Activated gamma-delta T cell treated with Interleukin-2 at 50 U/mL for 16 hours (primary cell): Measurements from ENCODE around the gene NR2E1.

ENCODE experiments used
- DNase-seq: peaks from one replicate; pipeline ENCODE4 v3.0.0-alpha.2; 2020

NR2E1 gene

DNA sequence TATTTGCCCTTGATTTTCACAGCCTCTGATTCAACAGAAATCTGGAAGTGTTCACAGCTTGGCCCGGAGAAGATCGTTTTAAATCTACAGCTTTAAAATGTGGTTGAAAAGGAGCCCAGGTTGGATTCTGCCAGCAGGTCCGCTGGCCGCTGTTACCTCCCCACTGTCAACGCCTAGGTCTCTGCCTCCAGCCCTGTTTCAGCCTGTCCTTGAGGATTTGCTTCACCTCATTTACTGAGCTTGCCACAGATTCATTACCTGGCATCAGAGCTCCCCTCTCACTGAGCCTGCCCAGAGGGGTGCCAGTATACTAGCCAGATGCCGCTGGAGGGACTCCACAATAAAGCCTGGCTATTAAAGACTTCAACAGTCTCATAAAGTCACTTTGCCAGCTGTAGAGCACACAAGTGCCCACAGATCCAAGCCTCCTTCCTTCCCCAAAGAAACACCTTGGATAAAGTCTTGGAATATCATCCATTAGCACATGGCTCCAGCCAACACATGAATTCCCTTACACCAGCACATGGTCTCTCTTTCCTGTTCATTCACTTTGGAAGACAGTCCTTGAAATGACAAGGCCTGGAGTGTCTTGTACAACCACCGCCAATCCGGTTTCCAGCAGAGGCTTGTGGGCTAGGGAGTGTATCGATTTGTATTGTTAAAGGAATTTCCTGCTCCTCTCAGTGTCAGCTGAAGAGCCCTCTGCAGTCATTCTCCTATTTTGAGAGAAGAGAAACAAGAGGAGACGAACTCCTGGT, 9.5 kb upstream of the NR2E1 start:
- no peak for DNase-seq

DNA sequence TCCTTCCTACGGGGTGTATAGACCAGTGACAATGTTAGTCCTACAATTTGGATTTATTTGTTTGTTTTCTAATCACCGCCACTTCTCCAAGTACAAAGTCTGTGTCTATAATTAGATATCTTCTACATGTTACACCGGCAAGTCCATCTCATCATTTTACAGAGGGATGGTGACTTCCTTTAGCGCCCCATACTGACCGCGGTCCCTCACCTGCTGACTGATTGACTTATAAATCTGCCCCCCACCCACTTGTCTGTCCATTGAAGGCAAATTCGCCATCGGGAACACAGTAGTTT, 8.9 kb upstream of the NR2E1 start:
- DNase-seq: no peak

DNA sequence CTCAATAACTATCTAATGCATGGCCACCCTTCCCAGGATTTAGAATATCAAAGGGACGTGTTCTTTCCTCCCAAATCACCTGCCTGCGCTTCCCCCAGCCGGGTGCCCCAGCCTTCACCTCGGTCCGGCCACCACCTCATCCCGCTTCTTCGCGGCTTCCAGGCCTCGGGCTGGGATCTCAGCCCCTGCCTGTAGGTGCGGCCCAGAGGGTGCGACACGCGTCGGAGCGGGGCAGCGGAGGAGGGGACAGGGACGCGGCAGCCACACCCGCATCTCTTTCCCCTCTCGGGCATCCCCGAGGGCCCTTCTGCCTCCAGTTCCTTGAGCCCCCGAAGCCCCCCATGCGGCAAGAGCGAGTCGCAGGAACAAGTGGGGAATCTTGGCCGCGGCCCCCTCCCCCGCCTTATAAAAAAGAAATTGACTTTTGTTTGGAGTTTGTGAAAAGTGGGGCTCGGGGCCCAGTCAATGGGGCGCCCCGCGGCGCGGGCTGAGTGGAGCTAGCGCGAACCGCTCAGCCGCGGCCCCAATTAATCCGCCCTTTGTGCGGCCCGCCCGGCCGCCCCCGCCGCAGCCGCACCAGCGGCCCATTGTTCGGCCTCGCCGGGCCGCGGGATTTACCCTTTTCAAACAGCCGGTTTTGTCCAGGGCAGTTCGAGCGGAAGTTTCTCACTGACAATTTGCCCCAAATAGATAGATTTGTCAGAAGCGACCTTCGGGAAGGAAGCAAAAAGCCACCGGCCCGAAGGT, 8.4 kb upstream of the NR2E1 start:
- DNase-seq: no peak

DNA sequence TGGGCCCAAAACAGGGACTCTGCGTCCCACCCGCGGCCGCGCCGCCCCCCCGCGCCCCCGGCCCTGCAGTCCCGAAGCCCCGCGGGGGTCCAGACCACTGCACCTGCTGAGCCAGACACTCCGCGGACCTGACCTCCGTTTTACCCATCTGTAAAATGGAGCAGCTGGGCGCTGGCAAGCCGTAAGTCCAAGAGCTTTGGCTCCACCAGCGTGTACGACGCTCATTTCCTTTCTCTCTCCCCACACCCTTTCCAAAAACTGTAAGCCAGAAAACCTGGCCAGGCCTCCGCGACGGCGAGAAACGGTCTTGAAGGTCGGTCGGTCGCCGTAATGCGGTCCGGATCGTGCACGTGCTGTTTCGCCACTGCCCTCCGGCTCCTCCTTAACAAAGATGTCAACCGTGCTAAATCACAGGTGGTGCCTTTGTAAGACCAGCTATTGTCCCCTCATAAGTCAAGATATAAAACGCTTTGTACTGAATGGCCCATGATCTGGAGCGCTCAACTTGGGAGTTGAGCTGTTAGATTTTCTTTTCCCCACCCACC, 7.8 kb upstream of the NR2E1 start:
- DNase-seq: no peak

DNA sequence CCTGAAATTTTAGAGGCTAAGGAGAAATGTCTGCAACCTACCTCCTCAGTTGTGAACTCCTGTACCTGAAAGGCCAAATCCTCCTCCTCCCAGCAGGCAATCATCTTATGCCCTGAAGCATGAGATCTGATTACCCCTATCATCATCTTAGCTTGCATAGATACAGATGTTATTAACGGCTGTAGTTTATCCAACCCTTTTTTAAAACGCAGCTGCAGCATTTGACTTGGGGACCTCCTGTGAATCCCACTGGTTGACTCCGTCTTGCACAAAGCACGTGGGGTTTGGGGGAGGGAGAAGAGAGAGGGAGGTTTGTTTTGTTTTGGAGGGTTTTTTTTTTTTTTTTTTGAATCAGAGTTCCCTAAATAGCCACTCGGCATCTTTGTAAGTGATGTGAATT, 5.8 kb upstream of the NR2E1 start:
- DNase-seq: no peak

GRCh38 chr6:108161724-108162282, 4.0 kb upstream of the NR2E1 start:
- no peak for DNase-seq

DNA sequence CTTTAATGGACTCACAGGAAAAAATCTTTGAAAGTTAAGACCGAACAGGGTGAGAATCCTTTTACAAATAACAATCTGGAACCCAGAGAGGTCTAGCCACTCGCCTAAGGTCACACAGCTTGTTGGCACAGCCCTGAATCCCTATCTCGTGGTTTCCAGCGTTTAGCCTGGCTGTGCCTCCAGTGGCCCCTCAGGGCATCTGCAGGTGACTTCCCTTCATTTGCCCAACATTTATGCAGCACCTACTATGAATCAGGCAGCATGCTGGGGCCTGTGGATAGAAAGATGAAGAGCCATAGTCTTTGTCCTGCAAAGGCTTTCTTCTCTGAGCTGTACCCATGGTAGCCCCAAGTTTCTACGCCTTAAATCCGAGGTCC, 2.6 kb upstream of the NR2E1 start:
- no peak for DNase-seq

DNA sequence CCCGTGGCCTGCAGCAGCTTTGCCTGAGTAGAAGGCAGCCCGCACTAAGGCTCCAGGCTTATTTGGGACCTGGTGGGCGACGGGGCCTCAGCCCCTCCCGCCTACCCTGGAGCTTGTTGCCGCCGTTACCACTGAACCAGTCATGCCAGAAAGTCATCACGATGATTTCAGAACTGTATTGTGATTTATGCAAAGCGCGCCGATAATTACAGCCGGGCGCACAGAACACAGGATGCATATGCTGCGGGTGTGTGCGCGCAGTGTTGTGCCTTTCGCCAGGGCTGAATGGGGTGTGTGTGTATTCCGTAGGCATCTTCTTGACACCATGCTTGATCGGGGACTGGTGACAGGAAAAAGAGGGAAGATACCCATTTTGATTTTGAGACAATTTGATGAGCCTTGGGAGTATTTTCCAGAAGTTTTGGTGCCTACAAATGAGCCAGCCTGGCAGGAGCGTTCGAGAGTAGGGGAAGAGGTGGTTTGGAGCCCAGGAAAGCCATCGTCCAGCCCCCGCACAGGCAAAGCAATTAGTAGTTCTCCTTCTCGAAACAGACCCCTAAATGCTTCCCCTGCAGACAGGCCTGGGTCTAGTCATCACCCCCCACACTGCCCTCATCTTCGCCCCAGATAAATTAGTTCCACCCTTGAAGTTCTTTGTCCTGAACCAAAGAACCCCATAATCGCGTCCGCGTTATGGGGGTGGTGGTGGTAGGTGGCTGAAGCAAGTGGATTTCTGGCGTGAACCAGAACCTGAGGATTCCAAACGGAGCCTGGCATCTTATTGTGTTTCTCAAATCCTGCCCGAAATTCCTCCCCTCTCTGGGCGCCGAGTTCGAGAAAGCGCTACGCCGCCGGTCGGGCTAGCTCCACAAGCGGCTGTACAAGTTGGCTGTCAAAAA, 1.9 kb upstream of the NR2E1 start:
- no peak for DNase-seq

DNA sequence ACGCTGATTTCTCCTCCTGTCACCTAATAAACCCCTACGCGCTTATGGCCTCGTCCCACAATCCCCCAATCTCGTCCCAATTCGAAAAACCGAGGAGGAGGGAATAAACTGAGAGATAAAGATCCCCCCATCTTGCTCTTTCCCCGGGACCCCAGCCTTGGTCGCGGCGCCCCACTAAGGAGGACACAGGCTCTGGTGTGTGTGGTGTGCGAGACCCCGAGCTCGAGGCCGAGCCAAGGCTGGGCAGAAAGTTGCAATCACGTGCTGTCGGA, 1.3 kb upstream of the NR2E1 start:
- DNase-seq: no peak

- DNase-seq: no peak
These were observed 761 bp upstream of the NR2E1 start for GRCh38 chr6:108164815-108165706.

- no peak for DNase-seq
These were observed 1.0 kb downstream of the NR2E1 start for GRCh38 chr6:108166664-108167448.

DNA sequence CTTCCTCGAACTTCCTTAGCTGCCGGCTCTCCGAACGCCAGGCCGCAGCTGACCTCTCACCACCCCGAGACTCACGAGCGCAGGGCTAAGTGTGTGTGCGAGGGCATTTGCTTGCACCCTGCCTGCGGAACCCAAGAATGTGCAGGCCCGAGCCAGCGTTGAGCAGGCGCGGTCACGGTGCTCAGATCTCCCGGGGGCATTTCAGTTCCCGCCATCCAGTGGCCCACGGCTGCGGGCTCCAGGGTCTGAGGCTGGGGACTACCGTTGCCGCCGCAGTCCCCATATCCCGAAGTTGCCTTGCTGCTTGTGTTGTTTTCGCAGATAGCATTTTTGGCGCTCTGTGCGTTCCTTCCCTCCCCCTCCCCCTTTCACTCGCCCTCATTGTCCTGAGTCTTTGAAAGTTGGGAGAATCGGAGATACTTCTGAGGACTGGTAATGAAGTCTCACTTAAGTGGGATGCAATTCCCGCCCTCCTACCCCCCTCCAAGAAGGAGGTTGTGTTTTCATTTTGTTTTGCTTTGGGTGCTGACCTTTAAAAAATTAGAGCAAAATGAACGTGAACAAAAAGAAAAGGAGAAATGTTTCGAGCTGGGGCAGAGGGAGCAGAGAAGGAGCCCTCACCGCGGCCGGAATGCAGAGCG, 1.7 kb downstream of the NR2E1 start:
- no peak for DNase-seq

DNA sequence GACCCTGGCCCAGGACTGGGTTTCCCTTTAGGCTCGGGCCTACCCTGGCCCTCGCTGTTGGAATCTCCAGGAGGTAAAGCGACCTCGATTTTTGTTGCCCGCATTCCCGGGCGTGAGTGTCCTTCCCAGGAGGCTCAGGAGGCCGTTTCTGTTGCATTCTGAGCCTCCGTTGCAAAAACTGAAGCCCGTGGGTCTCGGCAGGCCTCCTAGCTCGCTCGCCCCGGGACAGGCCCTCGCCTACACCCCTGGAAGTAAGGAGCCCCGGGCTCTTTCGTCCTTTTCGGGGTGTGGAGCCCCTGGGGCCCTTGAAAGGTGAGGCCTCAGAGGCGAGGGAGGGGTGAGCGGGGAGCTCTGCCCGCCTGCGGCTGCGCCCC, 2.3 kb downstream of the NR2E1 start:
- DNase-seq: no peak

DNA sequence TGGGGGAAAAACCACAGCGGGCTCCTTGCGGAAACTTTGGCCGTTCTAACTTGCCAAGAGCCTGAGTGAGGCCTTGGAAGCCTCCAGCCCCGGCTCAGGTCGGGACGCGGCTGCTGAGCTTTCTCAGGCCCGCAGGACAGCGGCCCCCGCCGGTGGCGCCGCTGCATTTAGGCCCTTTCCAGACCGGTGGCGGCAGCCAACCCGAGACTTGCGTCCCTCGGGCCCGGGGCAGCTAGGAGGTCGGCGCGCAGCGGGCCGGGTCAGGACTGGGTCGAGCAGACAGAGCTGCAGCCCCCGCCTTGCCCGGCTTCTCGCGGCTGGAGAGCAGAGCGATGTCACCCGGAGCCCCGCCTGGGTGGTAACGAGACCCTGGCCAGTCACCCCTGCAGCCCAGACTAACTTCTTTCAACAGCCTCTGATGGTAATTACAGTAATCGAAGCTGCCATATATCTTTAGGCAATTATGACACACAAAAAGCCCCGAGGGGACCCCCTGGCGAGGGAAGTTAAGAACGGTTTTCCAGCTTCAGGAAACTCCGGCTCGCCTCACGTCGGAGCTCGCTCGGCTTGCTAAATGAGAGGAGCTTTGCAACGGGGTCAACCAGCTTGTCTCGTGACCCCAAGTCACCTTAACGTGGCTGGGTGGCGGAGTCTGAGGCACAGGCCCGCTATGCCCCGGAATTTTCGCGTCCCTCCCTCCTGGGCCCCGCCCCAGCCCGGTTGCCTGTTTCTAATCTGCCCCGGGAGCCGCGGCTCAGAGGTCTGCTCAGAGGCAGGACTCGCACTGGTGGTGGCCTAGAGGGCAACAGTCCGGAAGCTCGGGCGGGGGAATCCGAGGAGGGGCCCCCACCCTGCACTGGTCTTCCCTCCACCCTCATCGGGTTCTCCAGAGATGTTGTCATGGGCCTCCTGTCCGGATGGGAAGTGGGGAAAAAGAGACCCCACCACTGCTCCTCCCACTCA, 3.0 kb downstream of the NR2E1 start:
- DNase-seq: no peak

- no peak for DNase-seq
These were observed 3.9 kb downstream of the NR2E1 start for GRCh38 chr6:108169464-108170331.

DNA sequence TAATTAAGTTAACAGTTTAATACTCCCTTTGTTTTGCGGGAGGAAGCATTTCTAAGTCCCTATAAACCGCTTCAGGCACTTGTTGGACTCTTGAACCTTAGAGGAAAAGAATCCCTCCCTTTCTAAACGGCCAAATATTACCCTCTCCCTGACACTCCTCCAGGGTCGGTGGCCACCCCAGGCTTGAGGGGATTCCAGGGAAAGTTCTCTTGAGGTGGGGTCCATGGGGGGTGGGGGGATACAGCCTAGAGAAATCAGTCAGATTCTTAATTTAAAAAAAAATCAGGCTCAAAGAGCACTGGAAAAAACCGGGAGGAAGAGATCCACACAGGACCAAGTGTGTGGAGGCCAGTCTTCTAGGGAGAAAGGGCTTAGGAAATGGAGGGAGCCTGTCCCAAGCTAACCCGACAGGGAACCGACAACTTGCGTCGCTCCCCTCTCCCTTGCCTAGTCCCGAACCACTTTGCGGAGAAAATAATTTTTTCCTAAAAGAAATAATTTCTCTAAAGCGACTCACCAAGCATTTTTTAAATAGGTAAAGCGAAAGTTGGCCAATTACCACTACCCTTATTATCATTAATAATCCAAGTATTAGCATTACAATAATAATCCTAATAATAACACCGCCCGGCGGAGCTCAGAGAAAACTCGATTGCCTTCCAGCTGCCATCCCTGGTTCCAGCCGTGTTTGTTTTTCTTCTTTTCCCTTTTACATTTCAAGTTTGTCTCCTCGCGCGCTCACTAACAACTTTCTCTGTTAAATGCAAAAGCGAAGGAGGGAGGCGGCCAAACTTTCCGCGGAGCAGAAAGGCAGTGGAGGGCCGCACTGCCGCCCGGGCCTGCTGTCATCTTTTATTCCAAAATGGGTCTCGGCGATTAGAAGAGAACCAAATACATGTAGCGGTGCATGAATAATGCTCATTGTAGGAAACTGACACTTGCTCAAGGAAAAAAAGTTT, 4.8 kb downstream of the NR2E1 start:
- DNase-seq: no peak

DNA sequence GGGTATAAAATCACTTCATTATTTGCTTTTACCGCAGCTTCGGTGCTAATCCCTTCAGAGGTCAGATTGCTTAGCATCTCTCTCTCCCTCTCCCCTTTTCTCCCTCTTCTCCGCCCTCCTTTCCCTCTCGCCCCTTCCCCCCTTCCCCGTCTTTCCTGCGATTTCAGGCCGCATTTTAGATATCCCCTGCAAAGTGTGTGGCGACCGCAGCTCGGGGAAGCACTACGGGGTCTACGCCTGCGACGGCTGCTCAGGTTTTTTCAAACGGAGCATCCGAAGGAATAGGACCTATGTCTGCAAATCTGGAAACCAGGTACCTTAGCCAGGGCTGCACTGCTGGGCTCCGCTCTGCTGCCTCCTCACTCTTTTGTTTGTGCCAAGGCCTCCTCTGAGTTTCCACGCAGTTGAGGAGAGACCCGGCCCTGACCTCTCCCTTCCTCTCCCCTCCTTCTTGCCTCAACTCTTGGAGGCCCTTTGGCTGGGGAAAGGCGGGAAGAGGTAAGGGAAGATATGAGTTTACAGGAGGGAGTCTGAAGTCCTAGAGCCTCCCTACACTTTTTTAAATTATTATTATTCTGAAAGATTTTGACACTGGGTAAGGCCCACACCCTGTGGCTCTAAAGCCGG, 5.6 kb downstream of the NR2E1 start:
- DNase-seq: no peak
